Stimulated activated CD8-positive, alpha-beta memory T cell treated with anti-CD3 and anti-CD28 coated beads, Interleukin-15, amount 100 ng/mL, for 4 hours (primary cell): ENCODE results near the gene HDAC4.

Experiments used
- DNase-seq, 2 donors: peaks; one replicate each; pipeline ENCODE4 v3.0.0-alpha.2; 2020; ENCODE audit warnings: low read depth in 2 of 2

Gene HDAC4

DNA sequence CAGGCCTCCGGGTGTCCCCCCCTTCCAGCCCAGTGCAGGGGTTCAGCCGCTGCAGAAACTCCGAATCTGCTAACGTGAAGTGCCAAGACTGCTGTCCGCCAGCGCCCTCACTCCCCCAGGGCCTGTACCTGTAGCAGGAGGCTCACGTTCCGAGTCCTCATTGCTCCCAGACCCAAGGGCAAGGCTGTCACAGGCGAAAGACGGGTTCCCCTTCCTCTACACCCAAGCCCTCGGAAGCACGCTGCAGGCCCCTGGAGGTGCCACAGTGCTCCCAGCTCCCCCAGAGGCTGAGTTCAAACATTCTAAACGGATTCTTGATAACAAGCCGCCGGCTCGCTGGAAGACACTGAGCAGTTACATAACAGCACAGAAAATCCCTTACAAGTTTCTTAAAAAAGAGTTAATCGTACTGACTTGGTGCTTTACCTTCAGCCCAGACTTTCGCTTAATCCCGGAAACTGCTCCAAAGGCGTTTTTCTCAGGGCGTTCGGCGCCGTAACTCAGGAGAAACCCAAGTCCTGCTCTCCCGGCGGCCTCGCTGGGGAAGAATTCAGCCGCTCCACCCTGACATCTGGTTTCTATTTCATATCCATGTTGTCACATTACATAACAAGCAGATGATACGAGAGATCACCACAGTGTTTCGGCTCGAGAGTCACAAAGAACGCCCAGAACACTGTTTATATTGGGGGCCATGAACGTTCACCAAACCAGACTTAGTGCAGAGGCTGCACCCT is 92.0 kb downstream of the HDAC4 start:
- DNase-seq = no peak

DNA sequence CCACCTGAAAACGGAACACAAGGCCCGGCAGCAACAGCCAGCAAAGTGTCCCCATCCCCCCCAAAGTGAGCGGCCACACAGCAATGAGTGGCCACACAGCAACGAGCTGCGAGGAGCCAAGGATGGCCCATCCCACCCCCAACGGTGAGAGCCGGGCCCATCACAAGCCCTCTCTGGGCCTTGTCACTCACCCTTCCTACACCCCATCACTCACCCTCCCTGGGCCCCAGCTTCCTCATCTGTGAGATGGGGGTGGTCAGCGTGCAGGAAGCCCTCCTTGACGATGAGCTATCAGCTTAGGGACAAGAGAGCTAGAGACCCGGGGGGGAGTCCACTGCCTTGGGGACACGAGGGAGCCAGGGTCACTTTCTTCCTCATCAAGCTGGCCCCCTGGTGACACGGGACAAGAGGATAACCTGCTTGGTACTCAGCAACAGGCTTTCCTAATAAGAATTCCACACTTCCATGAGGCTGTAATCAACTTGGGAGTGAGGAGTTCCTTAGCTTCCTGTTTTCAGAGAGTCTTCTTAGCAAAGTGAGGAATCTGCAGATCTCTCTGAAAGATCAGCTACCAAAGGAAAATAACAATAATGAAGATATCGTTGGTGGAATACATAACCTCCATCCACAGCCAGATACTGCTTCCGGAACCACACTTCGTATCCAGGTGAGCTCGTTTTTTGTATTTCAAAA is 92.8 kb downstream of the HDAC4 start:
- no peak for DNase-seq

DNA sequence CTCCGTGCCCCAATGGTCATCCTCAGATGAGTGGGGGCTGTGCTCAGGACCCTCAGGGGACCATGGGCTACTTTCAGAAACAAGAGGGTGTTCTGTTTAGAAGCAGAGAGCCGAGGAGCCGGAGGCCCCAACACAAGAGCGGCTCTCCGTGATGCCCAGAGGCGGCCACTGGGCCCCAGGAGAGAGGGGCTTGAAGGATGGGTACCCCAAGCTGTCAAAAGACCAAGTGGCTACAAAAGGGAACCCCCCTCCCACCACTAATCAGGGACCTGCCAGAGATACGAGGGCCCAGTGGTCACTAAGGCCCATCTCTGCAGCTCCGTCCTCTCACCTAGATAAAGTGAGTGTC is 93.6 kb downstream of the HDAC4 start:
- no peak for DNase-seq

- no peak for DNase-seq
These were observed 94.3 kb downstream of the HDAC4 start for GRCh38 chr2:239306274-239307220.

GRCh38 chr2:239305771-239306170 is 95.0 kb downstream of the HDAC4 start:
- DNase-seq = no peak

- no peak for DNase-seq
These were observed 95.6 kb downstream of the HDAC4 start for GRCh38 chr2:239305222-239305575.

DNA sequence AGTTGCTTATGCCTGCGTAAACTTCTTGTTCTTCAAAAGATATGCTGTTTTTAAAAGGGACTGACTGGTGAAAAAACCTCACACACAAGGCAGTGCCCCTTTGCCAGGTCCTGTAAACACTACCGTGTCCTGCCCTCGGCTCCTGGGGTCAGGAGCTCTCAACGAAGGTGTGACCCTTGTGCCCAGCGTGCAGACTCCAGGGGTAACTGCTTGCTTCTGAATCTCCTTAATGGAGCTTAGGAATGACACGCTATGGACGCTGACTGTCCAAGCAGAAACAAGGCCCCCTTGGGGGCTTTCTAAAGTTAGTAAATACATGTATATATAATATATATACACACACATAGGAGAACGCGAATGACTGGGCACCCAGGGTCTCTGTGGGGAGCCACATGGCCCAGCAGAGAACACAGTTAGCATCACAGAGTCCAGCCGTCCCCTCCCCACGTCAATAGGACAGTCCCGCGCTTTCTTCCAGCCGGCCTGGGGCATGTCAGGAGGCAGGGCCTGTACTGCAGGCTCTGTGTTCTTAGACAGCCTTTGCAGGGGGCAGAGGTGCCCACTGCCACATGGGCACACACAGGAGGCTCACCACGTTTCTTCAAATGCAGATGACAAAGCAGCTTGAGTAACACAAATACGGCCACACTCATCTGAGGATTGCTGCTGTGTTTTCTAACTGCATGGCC is 96.1 kb downstream of the HDAC4 start:
- no peak for DNase-seq

- no peak for DNase-seq
These were observed 96.9 kb downstream of the HDAC4 start for GRCh38 chr2:239303711-239304532.

GRCh38 chr2:239302808-239303557 is 97.8 kb downstream of the HDAC4 start:
- DNase-seq = no peak

DNA sequence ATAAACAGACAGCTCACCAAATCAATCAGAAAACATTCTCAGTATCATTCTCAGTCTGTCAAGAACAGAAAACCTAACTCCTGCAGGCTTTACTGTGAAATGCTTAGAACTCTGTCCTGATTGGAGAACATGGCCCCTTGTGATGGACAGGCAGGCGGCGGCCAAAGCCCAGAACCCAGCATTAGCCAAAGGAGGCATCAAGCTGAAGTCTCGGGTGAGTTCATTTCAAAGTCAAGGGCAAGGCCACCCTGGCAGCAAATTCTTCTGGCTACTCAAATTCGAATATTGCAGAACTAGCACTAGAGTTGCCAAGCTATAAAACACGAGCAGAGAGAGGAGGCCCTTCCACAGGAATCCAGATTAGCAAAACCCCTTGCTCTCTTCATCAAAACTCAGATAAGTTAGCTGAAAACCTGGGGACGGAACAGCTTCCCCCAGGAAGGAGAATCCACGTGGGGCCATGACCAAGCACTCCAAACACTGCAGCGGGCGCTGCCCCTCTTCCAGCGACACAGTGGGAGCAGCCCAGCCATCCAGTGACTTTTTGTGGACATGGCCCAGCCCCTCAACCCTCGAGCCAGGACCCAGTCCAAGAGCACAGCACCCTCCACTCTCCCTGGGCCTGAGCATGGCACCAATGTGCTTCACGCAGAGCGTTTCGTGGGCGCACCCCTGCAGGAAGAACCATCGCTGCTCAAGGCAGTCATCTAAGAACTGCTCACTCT is 98.6 kb downstream of the HDAC4 start:
- no peak for DNase-seq

GRCh38 chr2:239300871-239301735 is 99.7 kb downstream of the HDAC4 start:
- DNase-seq = no peak

GRCh38 chr2:239300242-239300641 is 100.6 kb downstream of the HDAC4 start:
- no peak for DNase-seq

DNA sequence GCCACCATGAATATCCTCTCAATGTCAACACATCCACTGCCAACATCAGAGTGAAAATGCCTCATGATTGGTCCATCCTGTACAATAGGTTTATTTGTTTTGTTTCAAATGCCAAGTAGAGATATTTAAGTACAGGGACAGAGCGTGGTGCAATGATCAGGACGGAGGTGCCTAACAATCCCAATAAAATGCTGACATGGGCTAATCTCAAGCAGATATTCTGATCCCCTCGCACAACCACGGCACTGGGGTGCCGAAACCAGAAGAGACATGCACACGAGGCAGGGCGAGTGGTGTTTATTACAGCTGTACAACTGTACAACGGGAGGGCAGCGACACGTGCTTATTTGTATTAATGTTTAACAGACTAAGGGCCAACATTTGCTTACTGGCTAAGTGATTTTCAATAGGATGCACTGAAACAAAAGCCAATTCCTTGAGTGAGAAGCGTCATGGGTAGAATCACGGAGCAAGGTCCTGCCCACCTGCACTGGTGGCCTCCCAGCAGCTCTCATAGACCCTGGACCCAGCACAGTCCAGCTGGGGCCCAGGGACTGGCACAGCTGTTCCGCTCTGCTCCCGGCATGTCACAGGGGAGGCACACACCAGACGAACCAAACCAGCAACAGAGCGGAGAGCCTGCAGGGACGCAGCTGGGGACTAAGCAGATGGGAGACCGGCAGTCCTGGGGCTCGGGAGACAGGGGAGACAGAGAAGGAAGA is 101.4 kb downstream of the HDAC4 start:
- no peak for DNase-seq

- DNase-seq = peak; percentile 56 to 57
These were observed 102.6 kb downstream of the HDAC4 start for GRCh38 chr2:239298116-239298804.

DNA sequence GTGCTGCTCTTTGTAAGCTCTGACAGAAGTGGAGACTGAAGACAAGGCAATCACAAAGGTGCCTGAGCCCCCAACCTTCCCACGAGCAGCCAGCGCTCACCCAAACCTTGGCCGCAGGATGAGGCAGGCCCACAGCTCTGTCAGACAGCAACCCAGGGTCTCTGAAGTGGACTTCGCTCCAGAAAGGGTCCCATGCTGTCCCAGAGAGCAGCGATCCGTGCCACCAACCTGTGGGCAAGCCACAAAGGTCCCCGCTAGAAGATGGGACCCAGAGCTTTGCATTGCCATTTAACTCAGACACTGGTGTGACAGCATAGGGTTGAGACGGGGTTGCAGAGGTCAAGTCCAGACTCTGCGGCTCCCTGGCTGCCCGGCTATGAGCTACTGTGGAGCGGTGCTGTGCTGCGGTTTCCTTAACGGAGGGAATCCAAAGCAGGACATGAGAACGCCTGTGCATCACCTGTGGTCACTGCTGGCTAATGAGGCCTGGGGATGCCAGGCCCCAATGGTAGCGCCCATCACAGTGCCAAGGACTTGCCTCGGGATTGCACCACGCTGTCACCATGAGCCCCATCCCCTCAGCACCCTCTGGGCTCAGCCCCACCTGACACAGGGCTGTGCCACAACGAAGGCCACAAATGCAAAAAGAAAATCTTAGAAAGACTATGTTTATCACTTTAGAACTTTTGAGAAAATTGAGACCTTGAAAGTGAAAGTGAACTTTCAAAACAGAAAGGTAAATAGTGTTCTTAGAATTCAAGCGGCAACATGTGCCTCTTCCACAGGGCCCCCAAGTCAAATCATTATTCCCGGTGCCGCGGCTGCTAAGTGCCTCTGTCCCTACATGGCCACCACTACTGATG is 103.4 kb downstream of the HDAC4 start:
- no peak for DNase-seq
